H1 (cell line): ENCODE data around the gene NEDD9. TPM values are rescaled to one million over a fixed set of nuclear protein-coding genes. Genes with fewer than 3 reads are reported as not detected.

Experiments
- ATF3 ChIP-seq: IDR thresholded peaks from 2 replicates; pipeline ENCODE4 v1.6.1; 2011; ENCODE audit warnings: low read depth, mild to moderate bottlenecking, low read length; ENCODE audit not compliant: insufficient read depth
- EZH2 ChIP-seq: fragments of 200-600 bp; sonication (generic); IDR thresholded peaks from 2 replicates; pipeline ENCODE4 v1.7.1; 2012; ENCODE audit warnings: low read depth, mild to moderate bottlenecking, moderate library complexity, low read length, inconsistent platforms; ENCODE audit not compliant: severe bottlenecking
- RBBP5 ChIP-seq: IDR thresholded peaks from 2 replicates; pipeline ENCODE4 v1.7.1; 2012; ENCODE audit warnings: low read depth, mild to moderate bottlenecking, inconsistent platforms, low read length, moderate library complexity, borderline replicate concordance
- polyA plus RNA-seq, 7 experiments: library from polyadenylated mRNA; depleted of rRNA in 3 of 7; stranded (reverse) in 5 of 7; unstranded in 2 of 7; fragments of >200 nt in 5 of 7; fragments of 200-250 nt in 2 of 7; gene quantifications; 1 replicate in 5 of 7; 2 replicates in 1 of 7; 4 replicates in 1 of 7; pipeline versions ENCODE4 v1.2.1 to v1.2.3, GENCODE V29; 2011 to 2013; ENCODE audit warnings: missing spikeins in 2 of 7, mixed read lengths in 2 of 7
- total RNA-seq: library from RNA; stranded (reverse); fragmentation: NEBNext Ultra II Directional; extraction: Animal tissue kit (Norgen Biotek cat#: 25700); gene quantifications from 2 replicates; pipeline ENCODE4 v1.2.1, GENCODE V29; 2021

Gene NEDD9
- total and polyA plus RNA-seq, 2 of the 8 experiments (the other 6 are each of a cell fraction or from before 2014, with no cell fraction given), result 3.6 to 12.0 TPM

GRCh38 chr6:11189865-11190624 is 42.4 kb downstream of the NEDD9 start (continued):
- no peak for TF ChIP-seq ATF3
- TF ChIP-seq EZH2, result no peak
- no peak for TF ChIP-seq RBBP5
